Measurements from ENCODE around the gene DHRS13. TPM values are rescaled to one million over a fixed set of nuclear protein-coding genes. Genes with fewer than 3 reads are reported as not detected.
"Not testable (repeated sequence)": the region's sequence is repeated elsewhere in the genome, so short reads cannot be mapped to it uniquely, and the experiment has no call there.

Gene DHRS13
- total and polyA plus RNA-seq, 9 donors, result 3.7 to 13.8 (median 7.8) TPM

GRCh38 chr17:28937044-28937729, 34.3 kb upstream of the DHRS13 start:
- Histone ChIP-seq H3K27me3 (no peaks in the 10 kb centered on the region), H3K36me3 (no peaks in the 10 kb centered on the region), H3K4me1 (ENCODE audit: insufficient read depth) (peaks cover 9% of the 10 kb centered on the region), H3K9me3 (no peaks in the 10 kb centered on the region), H3K4me3 (no peak overlapping the region), H3K27ac (no peak overlapping the region)
- intact Hi-C loops (cut with DNase I), result no loop called here
- 77 to 86% (median 86%) methylated on average over 5 of the region's 5 CpGs for WGBS, 3 donors
- TF ChIP-seq EP300 (IDR thresholded peaks at IDR 0.05), result no peak
- TF ChIP-seq CTCF (IDR thresholded peaks at IDR 0.05), result no peak
- TF ChIP-seq POLR2A (IDR thresholded peaks at IDR 0.05), result no peak
- DNase-seq, result no peak

- Histone ChIP-seq H3K27me3 (no peaks in the 10 kb centered on the region), H3K9me3 (no peaks in the 10 kb centered on the region), H3K4me3 (no peak overlapping the region), H3K36me3 (no peaks in the 10 kb centered on the region), H3K4me1 (ENCODE audit: insufficient read depth) (peaks cover 9% of the 10 kb centered on the region), H3K27ac (no peak overlapping the region)
- intact Hi-C loops (cut with DNase I), result no loop called here
- 85 to 93% (median 86%) methylated on average over 8 of the region's 8 CpGs for WGBS, 3 donors
- no peak for DNase-seq
- no peak for TF ChIP-seq CTCF (IDR thresholded peaks at IDR 0.05)
- no peak for TF ChIP-seq POLR2A (IDR thresholded peaks at IDR 0.05)
- TF ChIP-seq EP300 (IDR thresholded peaks at IDR 0.05), result no peak
These were observed 33.0 kb upstream of the DHRS13 start for GRCh38 chr17:28935744-28936460.

GRCh38 chr17:28934508-28934907, 31.6 kb upstream of the DHRS13 start:
- H3K27ac ChIP-seq; H3K4me3 ChIP-seq; H3K9me3 ChIP-seq; H3K36me3 ChIP-seq; intact Hi-C loops (cut with DNase I); DNase-seq; H3K27me3 ChIP-seq; H3K4me1 ChIP-seq (ENCODE audit: insufficient read depth): not testable (repeated sequence)
- 96% methylated on average over 8 of the region's 8 CpGs for WGBS, 3 donors

- TF ChIP-seq EP300 (IDR thresholded peaks at IDR 0.05) (no peak), CTCF (IDR thresholded peaks at IDR 0.05) (no peak), POLR2A (IDR thresholded peaks at IDR 0.05) (no peak)
- no peaks in the 10 kb centered on the region for H3K36me3 ChIP-seq
- H3K4me1 ChIP-seq (ENCODE audit: insufficient read depth), result peaks cover 2% of the 10 kb centered on the region
- H3K27me3 ChIP-seq, result no peaks in the 10 kb centered on the region
- H3K27ac ChIP-seq, result no peak overlapping the region
- WGBS, 3 donors, result 95 to 100% (median 96%) methylated on average over 2 of the region's 2 CpGs
- H3K4me3 ChIP-seq, result no peak overlapping the region
- no peak for DNase-seq
- no peaks in the 10 kb centered on the region for H3K9me3 ChIP-seq
- intact Hi-C loops (cut with DNase I), result no loop called here
These were observed 26.9 kb upstream of the DHRS13 start for GRCh38 chr17:28929787-28930186.

- intact Hi-C loops (cut with DNase I), result no loop called here
These were observed 25.2 kb upstream of the DHRS13 start for GRCh38 chr17:28928061-28928460.

More at GRCh38 chr17:28928061-28928460, 25.2 kb upstream of the DHRS13 start:
- Histone ChIP-seq H3K4me3 (no peak overlapping the region), H3K9me3 (no peaks in the 10 kb centered on the region), H3K27me3 (no peaks in the 10 kb centered on the region), H3K4me1 (ENCODE audit: insufficient read depth) (peaks cover 2% of the 10 kb centered on the region), H3K27ac (no peak overlapping the region), H3K36me3 (no peaks in the 10 kb centered on the region)
- DNase-seq, result no peak
- 93 to 96% (median 94%) methylated on average over 2 of the region's 2 CpGs for WGBS, 3 donors
- no peak for TF ChIP-seq CTCF (IDR thresholded peaks at IDR 0.05)
- TF ChIP-seq EP300 (IDR thresholded peaks at IDR 0.05), result no peak

Data from ovary (tissue), 9 donors.